Kidney capillary endothelial cell (primary cell): ENCODE results near the gene FOXQ1.

Source experiments
- DNase-seq: peaks from one replicate; pipeline ENCODE4 v3.0.0-alpha.2; 2018; ENCODE audit warnings: low spot score

FOXQ1 gene

GRCh38 chr6:1363298-1363697 is 51.4 kb downstream of the FOXQ1 start:
- DNase-seq = no peak

GRCh38 chr6:1363729-1364572 is 52.1 kb downstream of the FOXQ1 start:
- no peak for DNase-seq
